Loucy (cell line): ENCODE measurements around the gene KCND2.

Experiments used
- H2AFZ ChIP-seq: fragments of 200-600 bp; sonication (generic); 2 replicates; pipeline ENCODE4 v1.6.0; 2016; ENCODE audit warnings: antibody characterized with exemption, mild to moderate bottlenecking, low read length, moderate library complexity
- H3F3A ChIP-seq: fragments of 200-600 bp; 2 replicates; pipeline ENCODE4 v1.6.0; 2016; ENCODE audit warnings: antibody characterized with exemption, low read depth, mild to moderate bottlenecking
- H3K27me3 ChIP-seq: fragments of 200-600 bp; sonication (generic); 2 replicates; pipeline ENCODE4 v1.6.1; 2014; ENCODE audit warnings: low read length, mild to moderate bottlenecking; ENCODE audit not compliant: insufficient read depth, poor library complexity, severe bottlenecking
- H3K36me3 ChIP-seq: fragments of 200-600 bp; sonication (generic); 2 replicates; pipeline ENCODE4 v1.6.1; 2016; ENCODE audit warnings: low read length; ENCODE audit not compliant: insufficient read depth
- H3K4me1 ChIP-seq: fragments of 200-600 bp; sonication (generic); 2 replicates; pipeline ENCODE4 v1.5.1; 2014; ENCODE audit warnings: low read length, mild to moderate bottlenecking; ENCODE audit not compliant: insufficient read depth, poor library complexity, severe bottlenecking
- H3K4me2 ChIP-seq: fragments of 200-600 bp; sonication (generic); 2 replicates; pipeline ENCODE4 v1.6.0; 2014; ENCODE audit warnings: antibody characterized with exemption, low read length, low read depth, mild to moderate bottlenecking; ENCODE audit not compliant: poor library complexity, severe bottlenecking
- H3K4me3 ChIP-seq: fragments of 200-600 bp; sonication (generic); 2 replicates; pipeline ENCODE4 v1.5.1; 2014; ENCODE audit warnings: low read length, mild to moderate bottlenecking, mixed read lengths; ENCODE audit not compliant: poor library complexity, severe bottlenecking
- H3K79me2 ChIP-seq: fragments of 200-600 bp; sonication (generic); 2 replicates; pipeline ENCODE4 v1.6.1; 2014; ENCODE audit warnings: low read length; ENCODE audit not compliant: insufficient read depth
- H3K9ac ChIP-seq: fragments of 200-600 bp; sonication (generic); 2 replicates; pipeline ENCODE4 v1.6.0; 2014; ENCODE audit warnings: mild to moderate bottlenecking, low read depth, low read length, moderate library complexity; ENCODE audit not compliant: poor library complexity, severe bottlenecking
- H3K9me2 ChIP-seq: fragments of 200-600 bp; sonication (generic); replicated peaks from 2 replicates; pipeline ENCODE4 v1.6.1; 2016; ENCODE audit warnings: low read depth, low read length, mixed read lengths
- H3K9me3 ChIP-seq: fragments of 200-600 bp; sonication (generic); 2 replicates; pipeline ENCODE4 v1.6.1; 2014; ENCODE audit warnings: mild to moderate bottlenecking, antibody characterized with exemption, low read length, low read depth; ENCODE audit not compliant: insufficient read depth
- H4K20me1 ChIP-seq: fragments of 200-600 bp; sonication (generic); 2 replicates; pipeline ENCODE4 v1.6.0; 2014; ENCODE audit warnings: antibody characterized with exemption, low read length, mild to moderate bottlenecking; ENCODE audit not compliant: insufficient read depth, poor library complexity, severe bottlenecking
- CTCF ChIP-seq: fragments of 200-600 bp; sonication (generic); conservative IDR thresholded peaks from 2 replicates; pipeline ENCODE4 v1.5.1; 2014; ENCODE audit warnings: mild to moderate bottlenecking, antibody characterized with exemption, low read length
- EZH2phosphoT487 ChIP-seq: fragments of 200-600 bp; IDR thresholded peaks from 2 replicates; pipeline ENCODE4 v1.6.1; 2018; ENCODE audit warnings: antibody characterized with exemption, mild to moderate bottlenecking, moderate library complexity, borderline replicate concordance

Gene KCND2

GRCh38 chr7:120615703-120616102 lies 342.7 kb downstream of the KCND2 start:
- no peaks in the 10 kb centered on the region for H4K20me1 ChIP-seq
- no peaks in the 10 kb centered on the region for H3F3A ChIP-seq
- H3K9me2 ChIP-seq = no peaks in the 10 kb centered on the region
- H2AFZ ChIP-seq = no peak overlapping the region
- no peak overlapping the region for H3K9ac ChIP-seq
- no peaks in the 10 kb centered on the region for H3K9me3 ChIP-seq
- no peak overlapping the region for H3K4me3 ChIP-seq
- H3K27me3 ChIP-seq = no peaks in the 10 kb centered on the region
- no peaks in the 10 kb centered on the region for H3K36me3 ChIP-seq
- no peak overlapping the region for H3K4me2 ChIP-seq
- H3K4me1 ChIP-seq = no peaks in the 10 kb centered on the region
- TF ChIP-seq CTCF (no peak), EZH2phosphoT487 (no peak)
- H3K79me2 ChIP-seq = no peaks in the 10 kb centered on the region

DNA sequence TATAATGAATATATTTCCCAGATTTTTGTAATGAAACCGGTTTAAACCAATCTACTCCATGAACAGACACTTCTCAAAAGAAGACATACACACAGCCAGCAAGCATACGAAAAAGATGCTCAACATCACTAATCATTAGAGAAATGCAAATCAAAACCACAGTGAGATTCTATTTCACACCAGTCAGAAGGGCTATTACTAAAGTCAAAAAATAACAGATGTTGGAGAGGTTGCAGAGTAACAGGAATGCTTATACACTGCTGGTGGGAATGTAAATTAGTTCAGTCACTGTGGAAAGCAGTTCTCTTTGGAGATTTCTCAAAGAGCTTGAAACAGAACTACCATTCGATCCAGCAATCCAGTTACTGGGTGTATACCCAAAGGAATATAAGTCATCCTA lies 344.3 kb downstream of the KCND2 start:
- Histone ChIP-seq H3K4me2 (no peak overlapping the region), H3F3A (no peaks in the 10 kb centered on the region), H3K36me3 (no peaks in the 10 kb centered on the region), H3K4me3 (no peak overlapping the region), H2AFZ (no peak overlapping the region), H4K20me1 (no peaks in the 10 kb centered on the region), H3K79me2 (no peaks in the 10 kb centered on the region), H3K9ac (no peak overlapping the region), H3K4me1 (no peaks in the 10 kb centered on the region), H3K9me3 (no peaks in the 10 kb centered on the region), H3K27me3 (no peaks in the 10 kb centered on the region), H3K9me2 (no peaks in the 10 kb centered on the region)
- TF ChIP-seq CTCF = no peak
- TF ChIP-seq EZH2phosphoT487 = no peak

GRCh38 chr7:120628251-120628650 lies 355.3 kb downstream of the KCND2 start:
- H3K9ac ChIP-seq = no peak overlapping the region

More at GRCh38 chr7:120628251-120628650, 355.3 kb downstream of the KCND2 start:
- H3F3A ChIP-seq = no peaks in the 10 kb centered on the region
- no peak overlapping the region for H3K4me2 ChIP-seq
- no peaks in the 10 kb centered on the region for H3K4me1 ChIP-seq
- no peaks in the 10 kb centered on the region for H3K79me2 ChIP-seq
- no peak overlapping the region for H3K4me3 ChIP-seq
- no peaks in the 10 kb centered on the region for H3K9me2 ChIP-seq
- TF ChIP-seq CTCF (no peak), EZH2phosphoT487 (no peak)
- H4K20me1 ChIP-seq = no peaks in the 10 kb centered on the region
- no peaks in the 10 kb centered on the region for H3K27me3 ChIP-seq
- H2AFZ ChIP-seq = no peak overlapping the region
- H3K36me3 ChIP-seq = no peaks in the 10 kb centered on the region
- no peaks in the 10 kb centered on the region for H3K9me3 ChIP-seq
